NCI-H510A (cell line): Measurements from ENCODE around the gene TAS2R3.
"Not testable (repeated sequence)": the region's sequence is repeated elsewhere in the genome, so short reads cannot be mapped to it uniquely, and the experiment has no call there.

ENCODE experiments used
- DNase-seq: peaks from one replicate; lab custom pipeline; 2025; lab: John Stamatoyannopoulos, UW

The TAS2R3 gene

GRCh38 chr7:141763797-141764196, at the start of gene TAS2R3:
Gene TAS2R3, plus strand, starts transcription at chr7:141764097. Its CDS starts 62 bp downstream, at chr7:141764159.
- no peak for DNase-seq

GRCh38 chr7:141714571-141714970, 49.3 kb upstream of the TAS2R3 start:
- no peak for DNase-seq

- no peak for DNase-seq
Measured at GRCh38 chr7:141715018-141715417, 48.9 kb upstream of the TAS2R3 start.

GRCh38 chr7:141715794-141716689, 47.9 kb upstream of the TAS2R3 start:
- no peak for DNase-seq

GRCh38 chr7:141717450-141717849, 46.4 kb upstream of the TAS2R3 start:
- DNase-seq = no peak

- DNase-seq = no peak
Measured at GRCh38 chr7:141722529-141722928, 41.4 kb upstream of the TAS2R3 start.

GRCh38 chr7:141729020-141729419, 34.9 kb upstream of the TAS2R3 start:
- DNase-seq = no peak

GRCh38 chr7:141731476-141732149, 32.3 kb upstream of the TAS2R3 start:
- no peak for DNase-seq

GRCh38 chr7:141737118-141737835, 26.6 kb upstream of the TAS2R3 start:
- DNase-seq = peak; percentile 14

- DNase-seq = peak; percentile 92
Measured at GRCh38 chr7:141737836-141738591, 25.9 kb upstream of the TAS2R3 start, which contains the start of gene SSBP1. Gene SSBP1, plus strand, starts transcription at chr7:141738358. Its CDS starts 809 bp downstream, at chr7:141739167.

- no peak for DNase-seq
Measured at GRCh38 chr7:141738592-141739013, 25.3 kb upstream of the TAS2R3 start.

- no peak for DNase-seq
Measured at GRCh38 chr7:141739250-141739649, 24.6 kb upstream of the TAS2R3 start.

- DNase-seq = no peak
Measured at GRCh38 chr7:141742229-141742628, 21.7 kb upstream of the TAS2R3 start.

- no peak for DNase-seq
Measured at GRCh38 chr7:141744131-141744530, 19.8 kb upstream of the TAS2R3 start.

GRCh38 chr7:141748396-141748795, 15.5 kb upstream of the TAS2R3 start:
- no peak for DNase-seq

GRCh38 chr7:141751904-141752303, 12.0 kb upstream of the TAS2R3 start:
- DNase-seq = peak; percentile 3

- no peak for DNase-seq
Measured at GRCh38 chr7:141752634-141753033, 11.3 kb upstream of the TAS2R3 start.

- no peak for DNase-seq
Measured at GRCh38 chr7:141754939-141755338, 9.0 kb upstream of the TAS2R3 start.

GRCh38 chr7:141770083-141770583, 6.2 kb downstream of the TAS2R3 start:
- DNase-seq = not testable (repeated sequence)

GRCh38 chr7:141776374-141776773, 12.5 kb downstream of the TAS2R3 start, which contains the start of gene TAS2R4:
Gene TAS2R4, plus strand, starts transcription at chr7:141776674. Its CDS starts 1,815 bp downstream, at chr7:141778489.
- DNase-seq = no peak
